SH-SY5Y (cell line): ENCODE results near the gene MCM3.

ENCODE experiments used
- GATA2 ChIP-seq: IDR thresholded peaks from 2 replicates; pipeline ENCODE4 v1.6.1; 2011; ENCODE audit warnings: mild to moderate bottlenecking, low read depth, low read length
- GATA3 ChIP-seq: IDR thresholded peaks from 2 replicates; pipeline ENCODE4 v1.6.1; 2011; ENCODE audit warnings: low read depth, mild to moderate bottlenecking, low read length, moderate library complexity

Gene MCM3

DNA sequence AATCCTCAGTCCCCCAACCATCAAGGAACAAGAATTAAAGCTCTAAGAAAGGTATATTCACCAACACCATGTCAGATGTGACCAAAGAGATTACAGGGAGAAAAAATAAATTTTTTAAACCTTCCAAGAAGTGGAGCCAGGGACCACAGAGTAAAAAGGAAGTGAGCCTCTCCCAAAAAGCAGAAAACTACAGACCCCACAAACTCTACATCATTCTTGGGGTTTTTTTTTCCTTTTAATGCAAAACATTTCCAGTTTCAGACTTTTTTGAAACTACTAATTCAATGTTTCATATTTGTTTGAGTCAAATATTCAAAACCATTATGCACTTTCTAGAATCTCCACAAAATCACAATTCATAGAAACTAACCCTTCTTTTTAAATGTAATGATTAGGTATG is 33.4 kb downstream of the MCM3 start:
- TF ChIP-seq GATA2 (no peak), GATA3 (no peak)

DNA sequence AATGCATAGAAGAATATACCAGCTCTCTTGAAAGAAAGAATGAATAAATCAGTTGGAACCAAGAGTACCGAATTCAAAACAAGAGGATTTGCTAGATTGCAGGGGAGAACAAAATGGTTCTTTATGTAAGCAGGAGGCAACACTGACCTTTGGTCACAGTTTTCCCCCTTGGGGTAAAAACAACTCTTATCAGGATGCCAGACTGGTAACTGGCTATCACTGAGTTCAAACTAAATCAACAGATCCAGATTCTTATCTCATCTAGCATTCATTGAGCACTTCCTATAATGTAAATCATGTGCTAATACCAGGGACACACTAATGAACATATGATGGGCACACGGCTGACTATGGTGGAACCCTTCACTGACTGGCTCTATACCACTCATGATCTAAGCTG is 35.5 kb downstream of the MCM3 start:
- TF ChIP-seq GATA2 (peak; percentile 49; the same call in 1 of the 2 replicates), GATA3 (peak; percentile 41; the same call in 1 of the 2 replicates)

DNA sequence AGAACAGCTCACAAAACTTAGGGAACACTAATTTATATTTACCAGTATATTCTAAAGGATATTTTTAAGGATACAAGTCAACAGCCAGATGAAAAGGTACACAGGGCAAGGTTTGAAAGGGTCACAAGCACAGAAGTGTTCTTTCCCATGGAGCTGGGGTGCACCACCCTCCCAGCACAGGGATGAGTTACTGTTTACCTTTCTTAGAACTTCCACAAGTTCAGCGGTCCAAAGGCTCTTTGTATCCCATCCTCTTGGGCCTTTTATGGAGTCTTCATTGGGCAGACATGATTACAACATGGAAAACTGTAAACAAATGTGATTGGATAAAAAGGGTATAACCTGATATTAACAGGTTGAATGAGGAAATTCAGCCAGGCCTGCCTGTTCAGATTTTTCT is 39.1 kb downstream of the MCM3 start:
- no peak for TF ChIP-seq GATA3
- TF ChIP-seq GATA2: no peak

DNA sequence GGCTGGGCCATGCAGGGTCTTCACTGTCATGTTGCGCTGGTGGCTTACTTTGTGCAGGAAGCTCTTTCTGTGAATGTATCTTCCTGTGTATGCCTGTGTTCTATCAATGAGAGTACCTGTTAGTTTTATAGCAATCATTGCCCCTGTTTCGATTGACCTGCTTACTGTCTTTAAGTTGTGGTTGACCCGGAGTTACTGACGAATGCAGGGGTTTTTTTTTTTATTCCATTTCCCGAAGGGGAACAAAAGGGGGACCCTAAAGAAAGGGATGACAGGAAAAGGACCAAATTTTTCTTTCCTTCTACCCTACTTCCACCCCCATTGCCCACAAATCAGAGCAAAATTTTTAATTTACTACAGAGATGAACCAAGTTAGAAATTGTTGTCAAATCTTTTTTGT is 40.1 kb downstream of the MCM3 start, which contains the start of gene IL17F:
IL17F (minus strand) TSS at position 101 of the 400 bp plus-strand sequence; CDS start at position 30, 71 bp downstream.
- TF ChIP-seq GATA3 (no peak), GATA2 (no peak)

DNA sequence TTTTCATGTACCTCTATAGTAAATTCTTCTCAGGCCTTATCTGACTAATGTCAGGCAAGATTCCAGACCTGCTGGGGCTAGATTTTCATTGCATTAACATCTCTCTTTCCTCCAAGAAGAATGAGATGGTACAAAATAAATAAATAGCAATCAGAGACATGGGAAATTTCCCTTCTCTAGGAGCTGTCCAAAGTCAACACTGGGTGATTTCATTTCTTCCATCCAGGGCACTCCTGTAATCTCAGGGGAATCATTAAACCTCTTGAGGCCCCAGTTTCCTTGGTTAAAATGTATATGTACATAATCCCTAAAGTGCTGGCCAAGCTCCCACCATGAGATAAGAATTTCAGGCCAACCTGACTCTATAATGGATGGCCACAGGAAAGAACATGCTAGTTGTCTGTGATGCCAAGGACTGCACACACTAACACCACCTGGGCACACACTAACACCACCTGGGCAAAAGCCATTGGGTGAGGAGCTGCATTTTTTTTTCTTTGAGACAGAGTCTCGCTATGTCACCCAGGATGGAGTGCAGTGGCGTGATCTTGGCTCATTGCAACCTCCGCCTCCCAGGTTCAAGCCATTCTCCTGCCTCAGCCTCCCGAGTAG is 41.2 kb downstream of the MCM3 start:
- TF ChIP-seq GATA3 (no peak), GATA2 (no peak)

DNA sequence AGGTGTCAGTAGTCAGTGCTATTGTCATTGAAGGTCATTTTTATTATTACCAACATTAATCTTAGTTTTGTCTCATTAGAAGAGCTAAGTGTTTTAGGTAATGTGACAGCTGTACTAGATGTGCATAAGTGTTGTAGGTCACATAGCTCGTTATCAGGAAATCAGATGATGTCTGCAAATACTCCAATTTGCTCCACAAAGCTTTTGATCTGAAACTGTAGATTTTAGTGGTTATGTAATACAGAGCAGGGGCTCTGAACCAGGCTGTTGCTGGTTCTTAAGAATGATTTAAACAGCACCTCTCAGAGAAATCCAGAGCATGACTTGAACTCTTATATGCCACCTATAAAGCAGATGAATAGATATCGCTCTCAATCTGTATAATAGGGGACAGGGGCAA is 42.7 kb downstream of the MCM3 start:
- TF ChIP-seq GATA3 (no peak), GATA2 (no peak)

DNA sequence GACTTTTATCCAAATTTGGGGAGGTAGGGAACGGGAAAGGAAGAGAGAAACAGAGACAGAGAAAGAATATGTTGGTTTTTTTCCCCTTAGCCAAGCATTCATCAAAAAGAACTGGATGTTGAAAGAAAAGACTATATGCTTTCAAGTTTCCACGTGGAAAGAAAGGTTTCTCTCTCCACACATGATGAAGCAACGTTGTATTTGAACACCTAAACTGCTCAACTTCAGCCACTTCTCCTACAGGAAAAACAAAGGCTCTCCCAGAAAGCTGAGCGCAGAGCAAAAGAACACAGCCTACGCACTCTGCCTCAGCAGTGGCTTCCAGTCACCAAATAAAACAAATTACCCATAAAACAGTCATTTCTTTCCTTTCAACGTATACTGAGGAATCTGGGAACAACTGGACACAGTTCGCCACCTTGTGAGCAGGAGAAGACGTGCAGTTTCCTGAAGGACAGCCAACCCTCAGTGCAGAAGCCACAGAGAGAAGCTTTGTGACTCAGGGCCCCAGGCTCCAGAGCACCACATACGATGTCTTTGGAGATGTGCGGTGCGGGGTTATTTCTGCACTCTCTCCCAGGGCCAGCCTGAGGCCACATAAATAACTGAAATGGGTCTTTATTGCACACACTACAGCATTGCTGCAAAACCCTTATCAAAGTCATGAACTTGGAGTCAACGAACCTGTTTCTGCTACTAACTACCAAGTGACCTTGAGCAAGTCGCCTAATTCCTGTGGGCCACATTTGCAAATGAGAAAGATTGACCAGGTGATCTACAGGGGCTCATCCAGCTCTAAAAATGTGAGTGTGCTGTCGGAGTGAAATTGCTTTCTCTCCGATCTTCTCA is 50.3 kb downstream of the MCM3 start:
- TF ChIP-seq GATA3 (no peak), GATA2 (no peak)

DNA sequence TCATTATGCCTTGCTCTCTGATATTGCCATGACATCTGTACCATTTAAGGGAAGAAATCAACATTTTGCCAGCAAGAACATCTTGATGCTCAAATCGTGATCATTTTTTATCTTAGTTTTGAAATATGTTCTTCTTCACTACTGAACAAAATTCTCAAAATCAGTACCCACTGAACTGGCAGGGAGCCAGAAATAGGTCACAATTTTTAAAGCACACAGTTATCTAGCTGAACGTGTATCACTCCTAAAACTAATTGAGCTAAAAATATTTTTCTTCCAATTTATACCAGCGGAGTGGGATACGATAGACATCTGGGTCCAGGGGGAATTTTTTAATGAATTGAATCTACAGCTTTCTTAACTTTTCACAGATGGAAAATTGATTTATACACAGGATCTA is 51.5 kb downstream of the MCM3 start:
- TF ChIP-seq GATA3: no peak

DNA sequence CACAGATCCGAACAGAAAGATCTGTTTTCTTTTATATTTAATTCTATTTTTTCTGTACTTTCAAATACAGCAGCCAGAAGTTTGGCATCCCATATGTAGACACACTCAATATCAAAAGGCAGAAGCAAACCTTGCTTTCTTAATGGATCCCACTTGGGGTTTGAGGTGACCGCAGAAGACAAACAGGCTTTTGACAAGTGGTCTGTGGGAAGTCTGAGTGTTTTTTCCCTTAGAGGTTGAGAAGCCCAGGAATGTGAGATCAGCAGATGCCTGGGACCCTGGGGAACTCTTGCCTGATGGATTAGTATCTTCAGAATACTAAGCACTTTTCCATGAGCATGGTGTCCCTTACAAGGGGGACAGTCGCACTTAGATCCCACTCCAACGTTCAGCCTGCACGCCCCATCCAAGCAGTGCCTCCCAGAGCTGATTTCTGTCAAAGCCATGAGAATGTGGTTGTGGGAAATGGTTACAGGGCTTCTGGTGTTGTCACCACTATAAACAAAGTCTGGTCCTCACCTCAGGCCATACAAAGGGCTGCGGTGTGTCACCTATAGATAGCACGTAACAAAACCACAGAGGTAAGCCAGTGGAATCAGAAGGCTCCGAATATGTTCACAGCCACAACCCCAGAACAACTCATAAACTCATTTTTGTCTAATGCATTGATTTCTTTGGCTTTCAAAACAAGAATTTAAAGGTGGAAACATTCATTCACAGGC is 53.0 kb downstream of the MCM3 start:
- TF ChIP-seq GATA2: no peak
- no peak for TF ChIP-seq GATA3

DNA sequence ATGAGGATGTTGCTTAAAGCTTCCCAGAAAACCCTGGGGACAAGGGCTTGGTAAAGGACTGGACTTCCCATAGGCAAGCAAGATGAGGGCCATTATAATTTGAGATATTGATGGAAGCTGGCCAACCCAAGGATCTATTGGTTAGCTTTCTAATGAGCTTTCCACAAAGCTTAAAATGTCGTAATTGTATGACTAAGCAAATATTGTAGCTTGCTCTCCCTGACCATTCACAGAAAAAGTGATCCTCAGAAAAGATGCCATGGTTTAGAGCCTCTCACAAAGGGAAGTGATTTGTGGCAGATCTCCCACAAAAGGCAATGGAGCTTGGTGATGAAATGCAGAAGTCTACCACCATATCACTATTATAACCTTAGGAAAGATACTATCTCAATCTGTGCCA is 53.9 kb downstream of the MCM3 start:
- TF ChIP-seq GATA2 (no peak), GATA3 (no peak)

DNA sequence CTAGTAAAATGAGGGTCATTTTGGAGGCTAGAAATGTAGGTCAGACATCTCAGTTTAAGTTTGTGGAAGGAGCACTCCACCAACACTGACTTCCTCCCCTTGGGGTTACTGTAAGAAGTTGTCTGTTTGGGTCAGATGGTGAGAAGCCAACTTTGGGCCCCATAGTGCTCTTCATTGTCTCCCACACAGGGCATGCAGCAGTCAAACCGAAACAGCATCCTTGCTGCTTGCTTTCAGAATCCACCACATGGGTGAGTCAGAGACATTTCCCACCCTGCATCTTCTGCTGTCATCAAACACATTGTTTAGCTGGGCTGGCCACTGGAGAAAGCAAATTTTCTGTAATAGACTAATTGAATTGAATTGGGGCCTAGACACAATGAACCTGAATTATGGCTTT is 57.0 kb downstream of the MCM3 start:
- TF ChIP-seq GATA3 (no peak), GATA2 (no peak)

DNA sequence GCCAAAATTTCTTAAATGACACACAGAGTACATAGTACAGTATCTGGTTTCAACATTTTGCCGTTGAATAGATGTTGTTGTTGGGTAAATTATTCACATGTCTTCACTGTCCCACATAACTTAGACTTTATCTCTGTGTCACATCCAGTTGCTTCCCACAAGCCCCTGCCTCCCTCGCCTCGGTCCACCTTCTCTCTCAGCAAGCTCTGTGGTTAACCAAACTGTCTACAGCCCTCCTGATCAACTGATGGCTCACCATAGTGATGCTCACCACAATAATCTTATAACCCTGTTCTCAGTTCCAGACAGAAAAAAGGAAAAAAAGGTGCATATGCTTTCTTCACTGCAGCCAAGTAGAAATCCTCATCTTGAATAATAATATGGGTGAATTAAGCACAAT is 63.2 kb downstream of the MCM3 start:
- TF ChIP-seq GATA3: no peak
- TF ChIP-seq GATA2: no peak

DNA sequence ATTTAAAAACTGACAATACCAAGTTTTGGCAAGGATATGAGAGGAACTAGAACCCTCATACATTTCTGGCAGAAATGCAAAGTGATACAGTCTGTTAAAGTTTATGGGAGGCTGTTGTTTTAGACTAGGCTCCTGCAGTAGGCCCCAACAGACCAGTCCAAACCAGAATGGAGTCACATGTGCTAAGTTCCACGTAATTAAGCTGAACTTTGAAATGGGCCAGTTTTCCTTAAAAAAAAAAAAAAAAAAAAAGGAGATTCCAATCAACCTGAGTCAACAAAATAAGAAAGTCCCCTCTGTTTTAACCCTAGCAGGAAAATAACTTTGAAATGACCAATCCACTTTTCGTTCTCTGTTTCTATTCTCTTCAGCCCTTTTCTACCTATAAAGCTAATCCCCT is 66.8 kb downstream of the MCM3 start:
- no peak for TF ChIP-seq GATA2

DNA sequence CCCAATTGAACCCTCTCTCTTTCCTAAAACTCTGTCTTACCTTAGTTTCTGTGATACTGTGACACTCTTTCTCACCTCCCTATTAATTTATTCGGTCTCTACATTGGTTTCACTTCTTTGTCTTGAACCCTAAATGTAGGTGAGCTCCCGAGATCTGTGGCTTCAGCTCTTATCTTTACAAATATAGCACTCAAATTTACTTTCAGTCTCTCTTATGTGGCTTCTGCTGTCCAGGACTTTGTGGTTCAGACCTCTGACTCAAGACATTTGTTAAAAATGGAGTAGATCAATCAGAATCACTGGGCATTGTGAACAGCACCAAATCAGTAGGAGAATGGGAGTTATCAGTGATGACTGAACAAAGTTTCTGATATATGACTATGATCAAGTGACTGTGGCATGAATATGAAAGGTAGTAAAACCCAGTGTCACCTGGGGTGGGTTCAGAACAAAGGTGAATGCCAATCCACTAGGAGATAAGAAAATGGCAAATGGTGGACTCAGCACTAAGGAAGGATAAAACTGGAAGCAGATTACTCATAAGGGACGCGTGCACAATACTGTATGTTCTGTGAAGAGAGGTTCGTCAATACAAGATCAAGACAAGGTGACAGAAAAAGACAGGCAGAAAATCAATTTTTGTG is 67.5 kb downstream of the MCM3 start:
- TF ChIP-seq GATA2 (no peak), GATA3 (no peak)
